Activated T-helper 1 cell treated with anti-CD3 and anti-CD28 coated beads, Interleukin-12 subunit alpha, Interleukin-12 subunit beta, Interleukin-2, Interleukin-4 antibody, amounts not matched to agents 30 ng/mL and 10 ng/mL and 1 ng/mL, durations not matched to agents 14 hours and 24 hours and 36 hours (primary cell): ENCODE results near the gene HMGB3. TPM values are rescaled to one million over a fixed set of nuclear protein-coding genes. Genes with fewer than 3 reads are reported as not detected.

Source experiments
- DNase-seq: peaks from one replicate; pipeline ENCODE4 v3.0.0; 2021; ENCODE audit warnings: low spot score
- H3K27ac Mint-ChIP-seq: one replicate; pipeline ENCODE4 v1.8.0; 2021; ENCODE audit warnings: mild to moderate bottlenecking, mixed read lengths
- H3K27me3 Mint-ChIP-seq: one replicate; pipeline ENCODE4 v1.8.0; 2022; ENCODE audit warnings: mild to moderate bottlenecking, moderate library complexity, mixed read lengths; ENCODE audit not compliant: insufficient read depth
- H3K36me3 Mint-ChIP-seq: one replicate; pipeline ENCODE4 v1.8.0; 2021; ENCODE audit warnings: low read depth, mixed read lengths
- H3K4me1 Mint-ChIP-seq: one replicate; pipeline ENCODE4 v1.8.0; 2021; ENCODE audit warnings: low read depth, mixed read lengths
- H3K4me3 Mint-ChIP-seq: one replicate; pipeline ENCODE4 v1.8.0; 2021; ENCODE audit warnings: mild to moderate bottlenecking, moderate library complexity, mixed read lengths
- H3K9me3 Mint-ChIP-seq: one replicate; pipeline ENCODE4 v1.8.0; 2021; ENCODE audit warnings: mixed read lengths
- intact Hi-C: fragments of 100-400 bp; cut with micrococcal nuclease; formaldehyde crosslinking; loops from one replicate; pipeline ENCODE4 v1.15.1; 2024
- total RNA-seq: library from RNA; stranded (reverse); gene quantifications from 2 replicates; pipeline ENCODE4 v1.2.3, GENCODE V29; 2022

HMGB3 gene
- 29.6 and 32.3 TPM in 2 replicates for total RNA-seq

GRCh38 chrX:150982788-150983520 is at the start of gene HMGB3:
TSS of gene HMGB3 (plus strand) at chrX:150983335. CDS start at chrX:150985600, 2,265 bp downstream.
- intact Hi-C loops, result loop anchor here (1.0 to 10.0 kb wide), 8 partner anchors 85 to 1478 kb away; partner anchors contain the start of genes CD99L2, IDS and VMA21
- peaks cover 6% of the 10 kb centered on the region for H3K4me1 Mint-ChIP-seq
- H3K27ac Mint-ChIP-seq, result peak within 1 kb of the TSS; percentile 44

GRCh38 chrX:150933945-150934350 is 49.2 kb upstream of the HMGB3 start:
- H3K9me3 Mint-ChIP-seq, result no peaks in the 10 kb centered on the region
- H3K4me3 Mint-ChIP-seq, result no peak overlapping the region
- intact Hi-C loops, result no loop called here
- H3K27me3 Mint-ChIP-seq, result peaks cover 3% of the 10 kb centered on the region
- no peak for DNase-seq
- no peaks in the 10 kb centered on the region for H3K4me1 Mint-ChIP-seq
- no peak overlapping the region for H3K27ac Mint-ChIP-seq
- H3K36me3 Mint-ChIP-seq, result no peaks in the 10 kb centered on the region

More at GRCh38 chrX:150982788-150983520, at the start of gene HMGB3:
- peak within 1 kb of the TSS; percentile 71 for H3K4me3 Mint-ChIP-seq
- no peaks in the 10 kb centered on the region for H3K27me3 Mint-ChIP-seq
- no peaks in the 10 kb centered on the region for H3K9me3 Mint-ChIP-seq
- peaks cover 15% of the 10 kb centered on the region for H3K36me3 Mint-ChIP-seq
- peak; percentile 82 for DNase-seq

GRCh38 chrX:150934453-150934852 is 48.7 kb upstream of the HMGB3 start:
- intact Hi-C loops, result no loop called here
- Mint-ChIP-seq H3K9me3 (no peaks in the 10 kb centered on the region), H3K4me1 (no peaks in the 10 kb centered on the region), H3K4me3 (no peak overlapping the region), H3K27me3 (peaks cover 3% of the 10 kb centered on the region), H3K36me3 (no peaks in the 10 kb centered on the region), H3K27ac (no peak overlapping the region)
- no peak for DNase-seq

- intact Hi-C loops, result no loop called here
- H3K36me3 Mint-ChIP-seq, result no peaks in the 10 kb centered on the region
- peaks cover 3% of the 10 kb centered on the region for H3K27me3 Mint-ChIP-seq
- H3K27ac Mint-ChIP-seq, result no peak overlapping the region
- no peaks in the 10 kb centered on the region for H3K9me3 Mint-ChIP-seq
- H3K4me1 Mint-ChIP-seq, result no peaks in the 10 kb centered on the region
- H3K4me3 Mint-ChIP-seq, result no peak overlapping the region
- no peak for DNase-seq
These were observed 47.7 kb upstream of the HMGB3 start for GRCh38 chrX:150935467-150935866.

GRCh38 chrX:150936556-150936955 is 46.6 kb upstream of the HMGB3 start:
- peaks cover 3% of the 10 kb centered on the region for H3K27me3 Mint-ChIP-seq
- DNase-seq, result no peak
- intact Hi-C loops, result no loop called here
- H3K4me1 Mint-ChIP-seq, result no peaks in the 10 kb centered on the region
- H3K9me3 Mint-ChIP-seq, result no peaks in the 10 kb centered on the region
- H3K27ac Mint-ChIP-seq, result no peak overlapping the region
- no peaks in the 10 kb centered on the region for H3K36me3 Mint-ChIP-seq
- no peak overlapping the region for H3K4me3 Mint-ChIP-seq

- Mint-ChIP-seq H3K9me3 (no peaks in the 10 kb centered on the region), H3K4me3 (no peak overlapping the region), H3K27me3 (peaks cover 2% of the 10 kb centered on the region), H3K27ac (no peak overlapping the region), H3K4me1 (no peaks in the 10 kb centered on the region), H3K36me3 (no peaks in the 10 kb centered on the region)
- no peak for DNase-seq
- intact Hi-C loops, result no loop called here
These were observed 42.2 kb upstream of the HMGB3 start for GRCh38 chrX:150940844-150941495.

GRCh38 chrX:150941580-150941979 is 41.6 kb upstream of the HMGB3 start:
- no peaks in the 10 kb centered on the region for H3K4me1 Mint-ChIP-seq
- H3K4me3 Mint-ChIP-seq, result no peak overlapping the region
- peaks cover 2% of the 10 kb centered on the region for H3K27me3 Mint-ChIP-seq
- DNase-seq, result no peak
- intact Hi-C loops, result no loop called here
- no peaks in the 10 kb centered on the region for H3K9me3 Mint-ChIP-seq
- H3K36me3 Mint-ChIP-seq, result no peaks in the 10 kb centered on the region
- no peak overlapping the region for H3K27ac Mint-ChIP-seq

- H3K36me3 Mint-ChIP-seq, result no peaks in the 10 kb centered on the region
- H3K27ac Mint-ChIP-seq, result no peak overlapping the region
- DNase-seq, result no peak
- H3K4me3 Mint-ChIP-seq, result no peak overlapping the region
- no peaks in the 10 kb centered on the region for H3K4me1 Mint-ChIP-seq
- peaks cover 2% of the 10 kb centered on the region for H3K27me3 Mint-ChIP-seq
- intact Hi-C loops, result no loop called here
- H3K9me3 Mint-ChIP-seq, result no peaks in the 10 kb centered on the region
These were observed 40.1 kb upstream of the HMGB3 start for GRCh38 chrX:150942942-150943594.

- no peaks in the 10 kb centered on the region for H3K4me1 Mint-ChIP-seq
- no peak for DNase-seq
- H3K4me3 Mint-ChIP-seq, result no peak overlapping the region
- H3K27me3 Mint-ChIP-seq, result peaks cover 2% of the 10 kb centered on the region
- H3K9me3 Mint-ChIP-seq, result no peaks in the 10 kb centered on the region
- H3K27ac Mint-ChIP-seq, result no peak overlapping the region
- H3K36me3 Mint-ChIP-seq, result no peaks in the 10 kb centered on the region
- intact Hi-C loops, result no loop called here
These were observed 38.9 kb upstream of the HMGB3 start for GRCh38 chrX:150944233-150944632.

- no peak overlapping the region for H3K27ac Mint-ChIP-seq
- peaks cover 5% of the 10 kb centered on the region for H3K27me3 Mint-ChIP-seq
- no peaks in the 10 kb centered on the region for H3K36me3 Mint-ChIP-seq
- H3K9me3 Mint-ChIP-seq, result no peaks in the 10 kb centered on the region
- H3K4me1 Mint-ChIP-seq, result no peaks in the 10 kb centered on the region
- no peak for DNase-seq
- H3K4me3 Mint-ChIP-seq, result no peak overlapping the region
- intact Hi-C loops, result no loop called here
These were observed 28.2 kb upstream of the HMGB3 start for GRCh38 chrX:150954951-150955350.

- Mint-ChIP-seq H3K27me3 (peaks cover 5% of the 10 kb centered on the region), H3K4me3 (no peak overlapping the region), H3K27ac (no peak overlapping the region), H3K4me1 (no peaks in the 10 kb centered on the region), H3K36me3 (no peaks in the 10 kb centered on the region), H3K9me3 (no peaks in the 10 kb centered on the region)
- intact Hi-C loops, result no loop called here
- no peak for DNase-seq
These were observed 27.5 kb upstream of the HMGB3 start for GRCh38 chrX:150955590-150955989.

GRCh38 chrX:150958177-150958576 is 25.0 kb upstream of the HMGB3 start:
- Mint-ChIP-seq H3K27ac (no peak overlapping the region), H3K4me3 (no peak overlapping the region), H3K9me3 (no peaks in the 10 kb centered on the region), H3K4me1 (no peaks in the 10 kb centered on the region), H3K27me3 (peaks cover 5% of the 10 kb centered on the region), H3K36me3 (no peaks in the 10 kb centered on the region)
- DNase-seq, result no peak
- intact Hi-C loops, result no loop called here

GRCh38 chrX:150959557-150959956 is 23.6 kb upstream of the HMGB3 start:
- no peaks in the 10 kb centered on the region for H3K4me1 Mint-ChIP-seq
- no peaks in the 10 kb centered on the region for H3K36me3 Mint-ChIP-seq
- H3K27ac Mint-ChIP-seq, result no peak overlapping the region
- peaks cover 5% of the 10 kb centered on the region for H3K27me3 Mint-ChIP-seq
- no peaks in the 10 kb centered on the region for H3K9me3 Mint-ChIP-seq
- DNase-seq, result no peak
- H3K4me3 Mint-ChIP-seq, result no peak overlapping the region
- intact Hi-C loops, result no loop called here
